Fibroblast of pulmonary artery (primary cell): ENCODE measurements around the gene ARNT2.

ENCODE experiments used
- DNase-seq: peaks from one replicate; pipeline ENCODE4 v3.0.0-alpha.2; 2010; ENCODE audit warnings: low read depth
- H3K4me3 ChIP-seq: replicated peaks from 2 replicates; pipeline ENCODE4 v1.5.1; 2011; ENCODE audit warnings: low read depth, mild to moderate bottlenecking, control low read depth, low read length, moderate library complexity
- TF ChIP-seq, protein P1 (sequence below): IDR thresholded peaks from 2 replicates; pipeline ENCODE4 v1.5.1; 2011; ENCODE audit warnings: mild to moderate bottlenecking, control low read depth, low read length, inconsistent platforms; ENCODE audit errors: missing control alignments

The ARNT2 gene

DNA sequence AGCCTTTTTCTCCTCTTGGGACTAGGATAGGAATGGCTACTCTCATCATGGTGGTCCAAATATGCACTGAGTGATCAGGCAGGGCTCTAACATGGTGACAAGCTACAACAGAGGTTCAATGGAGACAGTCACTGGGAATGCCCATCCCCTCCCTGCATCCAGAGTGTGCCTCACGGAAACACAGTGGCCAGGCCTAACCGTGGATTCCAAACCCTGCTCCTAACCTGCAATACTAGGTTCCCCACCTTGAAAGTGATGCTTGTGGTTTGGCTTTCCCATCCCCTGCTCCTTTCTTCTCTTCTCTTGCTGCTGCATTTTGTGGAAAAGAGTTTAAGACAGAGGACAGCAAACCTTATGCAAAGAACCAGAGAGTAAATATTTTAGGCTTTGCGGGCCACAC is 216.0 kb downstream of the ARNT2 start:
- TF ChIP-seq, protein P1, sequence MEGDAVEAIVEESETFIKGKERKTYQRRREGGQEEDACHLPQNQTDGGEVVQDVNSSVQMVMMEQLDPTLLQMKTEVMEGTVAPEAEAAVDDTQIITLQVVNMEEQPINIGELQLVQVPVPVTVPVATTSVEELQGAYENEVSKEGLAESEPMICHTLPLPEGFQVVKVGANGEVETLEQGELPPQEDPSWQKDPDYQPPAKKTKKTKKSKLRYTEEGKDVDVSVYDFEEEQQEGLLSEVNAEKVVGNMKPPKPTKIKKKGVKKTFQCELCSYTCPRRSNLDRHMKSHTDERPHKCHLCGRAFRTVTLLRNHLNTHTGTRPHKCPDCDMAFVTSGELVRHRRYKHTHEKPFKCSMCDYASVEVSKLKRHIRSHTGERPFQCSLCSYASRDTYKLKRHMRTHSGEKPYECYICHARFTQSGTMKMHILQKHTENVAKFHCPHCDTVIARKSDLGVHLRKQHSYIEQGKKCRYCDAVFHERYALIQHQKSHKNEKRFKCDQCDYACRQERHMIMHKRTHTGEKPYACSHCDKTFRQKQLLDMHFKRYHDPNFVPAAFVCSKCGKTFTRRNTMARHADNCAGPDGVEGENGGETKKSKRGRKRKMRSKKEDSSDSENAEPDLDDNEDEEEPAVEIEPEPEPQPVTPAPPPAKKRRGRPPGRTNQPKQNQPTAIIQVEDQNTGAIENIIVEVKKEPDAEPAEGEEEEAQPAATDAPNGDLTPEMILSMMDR = no peak
- no peak for DNase-seq
- no peak overlapping the region for H3K4me3 ChIP-seq

DNA sequence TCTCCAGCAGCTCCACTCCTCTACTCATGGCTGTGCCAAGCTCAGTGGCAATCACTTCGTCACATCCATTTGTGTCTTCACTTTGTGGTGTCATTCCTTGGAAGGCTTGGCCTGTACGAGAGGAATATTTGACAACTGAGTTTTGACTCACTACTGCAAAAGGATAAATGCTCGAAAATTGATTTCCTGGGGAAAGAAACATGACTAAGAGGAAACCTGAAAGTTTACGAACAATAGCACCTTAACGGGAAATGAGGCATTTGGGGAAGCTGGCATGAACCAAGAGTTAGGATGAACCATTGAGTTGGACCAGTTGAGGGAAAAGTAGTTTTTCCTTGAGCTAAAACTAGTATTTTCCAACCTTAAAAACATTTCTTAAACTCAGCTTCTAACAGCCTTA is 216.7 kb downstream of the ARNT2 start:
- DNase-seq = peak; percentile 44
- TF ChIP-seq, protein P1 = no peak

DNA sequence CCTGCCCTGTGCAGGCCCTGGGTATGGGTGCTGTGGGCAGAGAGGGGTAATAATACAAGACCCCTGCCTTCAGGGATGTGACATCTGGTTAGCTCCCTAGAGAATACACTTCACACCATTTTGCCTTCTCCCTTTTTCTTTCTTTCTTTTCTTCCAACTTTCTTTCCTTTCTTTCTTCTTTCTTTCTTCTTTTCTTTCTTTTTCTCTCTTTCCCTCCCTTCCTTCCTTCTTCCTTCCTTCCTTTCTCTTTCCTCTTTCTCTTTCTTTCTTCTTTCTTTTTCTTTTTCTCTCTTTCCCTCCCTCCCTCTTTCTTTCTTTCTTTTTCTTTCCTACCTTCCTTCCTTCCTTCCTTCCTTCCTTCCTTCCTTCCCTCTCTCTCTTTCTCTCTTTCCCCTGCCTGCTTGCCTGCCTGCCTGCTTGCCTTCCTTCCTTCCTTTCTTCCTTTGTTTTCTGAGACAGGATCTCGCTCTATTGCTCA is 222.5 kb downstream of the ARNT2 start:
- TF ChIP-seq, protein P1 = no peak
- no peak overlapping the region for H3K4me3 ChIP-seq
- DNase-seq = no peak

More for the DNA sequence above, 216.7 kb downstream of the ARNT2 start:
- H3K4me3 ChIP-seq = no peak overlapping the region

DNA sequence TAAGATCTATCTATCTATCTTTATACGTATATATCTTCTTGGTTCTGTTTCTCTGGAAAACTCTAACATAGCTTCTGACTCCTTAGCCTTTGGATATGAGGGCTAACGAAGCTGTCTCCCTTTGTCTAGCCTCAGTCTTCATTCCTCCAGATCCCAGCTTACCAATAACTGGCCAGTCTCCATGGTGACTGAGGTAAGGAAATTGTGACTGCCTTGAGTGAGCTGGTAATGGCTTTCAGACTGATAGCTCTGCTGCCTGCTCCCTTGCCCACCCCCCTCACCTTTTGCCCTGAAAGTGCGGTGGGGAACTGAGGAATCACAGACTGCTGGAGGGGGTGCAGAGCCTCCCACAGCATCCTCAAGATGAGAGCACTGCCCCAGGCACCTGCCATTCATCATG is 225.2 kb downstream of the ARNT2 start:
- TF ChIP-seq, protein P1 = no peak
- no peak for DNase-seq
- H3K4me3 ChIP-seq = no peak overlapping the region

DNA sequence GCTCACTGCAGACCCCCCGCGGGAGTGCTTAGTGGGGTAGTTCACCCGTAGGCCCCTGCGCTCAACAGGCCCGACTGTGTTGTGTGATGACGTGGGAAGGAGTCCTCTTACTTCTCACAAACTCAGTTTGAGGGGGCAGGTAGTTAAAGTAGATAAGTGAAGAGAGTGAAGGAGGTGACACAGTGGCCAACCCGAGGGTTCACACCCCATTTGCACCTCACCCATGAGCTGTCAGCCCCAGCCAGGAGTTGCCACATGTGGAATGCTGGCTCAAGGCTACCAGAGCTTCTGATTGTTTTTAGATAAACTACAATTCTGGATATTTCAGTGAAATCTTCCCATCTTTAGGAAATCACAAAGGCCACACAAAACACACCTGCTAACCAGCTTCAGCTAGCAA is 226.8 kb downstream of the ARNT2 start:
- TF ChIP-seq, protein P1 = no peak
- H3K4me3 ChIP-seq = no peak overlapping the region
- DNase-seq = no peak

DNA sequence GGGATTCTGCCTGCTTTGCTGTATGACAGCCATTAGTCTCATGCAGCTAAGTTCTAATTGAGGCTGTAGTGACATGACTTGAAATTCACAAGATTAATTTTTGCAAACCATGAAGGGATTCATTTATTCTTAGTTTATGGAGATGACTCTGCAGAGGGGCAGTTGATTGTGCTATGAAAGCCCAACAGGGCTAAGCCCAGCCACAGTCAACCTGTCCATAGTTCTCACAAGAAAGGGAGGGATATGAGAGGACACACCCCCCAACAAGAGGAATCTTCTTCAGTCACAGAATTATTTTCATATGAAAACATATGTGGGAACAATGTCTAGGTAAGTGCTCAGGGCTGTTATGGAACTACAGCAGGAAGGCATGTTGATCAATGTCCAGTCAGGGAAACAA is 229.0 kb downstream of the ARNT2 start:
- no peak for DNase-seq
- H3K4me3 ChIP-seq = no peak overlapping the region
- TF ChIP-seq, protein P1 = no peak

DNA sequence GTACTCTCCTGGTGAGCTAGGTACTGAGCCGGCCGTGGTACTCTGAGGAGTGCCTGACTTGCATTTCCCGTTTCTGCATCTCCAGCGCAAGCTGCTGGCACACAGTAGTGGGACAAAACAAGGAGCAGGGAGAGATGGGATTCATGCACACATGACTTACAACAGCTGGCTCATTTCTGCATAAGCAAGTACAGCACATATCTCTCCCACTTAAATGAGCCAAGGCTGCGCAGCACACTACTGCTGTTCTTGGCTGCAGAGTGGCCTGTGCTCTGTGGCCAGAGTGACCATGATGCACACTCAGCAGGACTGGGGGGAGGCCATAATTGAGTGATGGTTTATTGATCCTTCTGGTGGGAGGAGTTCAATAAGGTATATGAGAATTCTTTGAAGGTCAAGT is 231.8 kb downstream of the ARNT2 start:
- TF ChIP-seq, protein P1 = no peak
- DNase-seq = peak; percentile 60
- no peak overlapping the region for H3K4me3 ChIP-seq
